DMS 273 treated with DMSO at 0.1 percent for 48 hours (cell line): ENCODE data around the gene KCTD20.
"Not testable (repeated sequence)": the region's sequence is repeated elsewhere in the genome, so short reads cannot be mapped to it uniquely, and the experiment has no call there.

Source experiments
- DNase-seq: peaks from one replicate; lab custom pipeline; 2025; lab: John Stamatoyannopoulos, UW

The KCTD20 gene

GRCh38 chr6:36444470-36444869 is 1.7 kb downstream of the KCTD20 start:
- DNase-seq, result no peak

GRCh38 chr6:36445621-36446020 is 2.8 kb downstream of the KCTD20 start:
- no peak for DNase-seq

GRCh38 chr6:36449173-36449572 is 6.4 kb downstream of the KCTD20 start:
- DNase-seq, result not testable (repeated sequence)

GRCh38 chr6:36452897-36453296 is 10.1 kb downstream of the KCTD20 start:
- DNase-seq, result not testable (repeated sequence)

- DNase-seq, result no peak
These were observed 12.8 kb downstream of the KCTD20 start for GRCh38 chr6:36455486-36456027.

GRCh38 chr6:36459501-36459900 is 16.7 kb downstream of the KCTD20 start:
- DNase-seq, result no peak

- DNase-seq, result no peak
These were observed 18.1 kb downstream of the KCTD20 start for GRCh38 chr6:36460916-36461315.

- no peak for DNase-seq
These were observed 18.8 kb downstream of the KCTD20 start for GRCh38 chr6:36461646-36462045.

- DNase-seq, result no peak
These were observed 20.9 kb downstream of the KCTD20 start for GRCh38 chr6:36463676-36464075.

- DNase-seq, result no peak
These were observed 21.4 kb downstream of the KCTD20 start for GRCh38 chr6:36464233-36464632.

GRCh38 chr6:36467625-36468024 is 24.8 kb downstream of the KCTD20 start:
- no peak for DNase-seq

GRCh38 chr6:36469148-36469661 is 26.4 kb downstream of the KCTD20 start:
- DNase-seq, result no peak

- DNase-seq, result no peak
These were observed 27.1 kb downstream of the KCTD20 start for GRCh38 chr6:36469946-36470345.

- DNase-seq, result no peak
These were observed 35.3 kb downstream of the KCTD20 start for GRCh38 chr6:36478051-36478526.

- DNase-seq, result no peak
These were observed 36.5 kb downstream of the KCTD20 start for GRCh38 chr6:36479256-36479655.

- not testable (repeated sequence) for DNase-seq
These were observed 40.5 kb downstream of the KCTD20 start for GRCh38 chr6:36483326-36483725.

GRCh38 chr6:36484736-36485135 is 41.9 kb downstream of the KCTD20 start:
- no peak for DNase-seq

GRCh38 chr6:36487698-36488097 is 44.9 kb downstream of the KCTD20 start:
- DNase-seq, result no peak

GRCh38 chr6:36488221-36488620 is 45.4 kb downstream of the KCTD20 start:
- no peak for DNase-seq

GRCh38 chr6:36489426-36489825 is 46.6 kb downstream of the KCTD20 start:
- DNase-seq, result no peak

- DNase-seq, result no peak
These were observed 48.7 kb downstream of the KCTD20 start for GRCh38 chr6:36491378-36491965.

GRCh38 chr6:36492092-36492491 is 49.3 kb downstream of the KCTD20 start:
- DNase-seq, result no peak

GRCh38 chr6:36492621-36493020 is 49.8 kb downstream of the KCTD20 start:
- no peak for DNase-seq

GRCh38 chr6:36493319-36493718 is 50.5 kb downstream of the KCTD20 start:
- no peak for DNase-seq
